Measurements from ENCODE around the gene CDH23. TPM values are rescaled to one million over a fixed set of nuclear protein-coding genes. Genes with fewer than 3 reads are reported as not detected.

Gene CDH23
- total and polyA plus RNA-seq, 2 donors = 3.6 to 9.9 TPM

- no peaks in the 10 kb centered on the region for H3K36me3 ChIP-seq (ENCODE audit: insufficient read depth)
- no peaks in the 10 kb centered on the region for H3K4me1 ChIP-seq (ENCODE audit: insufficient read depth)
- under 1% methylated on average over 55 of the region's 55 CpGs for WGBS
- H3K4me3 ChIP-seq (ENCODE audit: low read depth, low read length) = peak within 1 kb of the TSS; percentile 78
- peak within 1 kb of the TSS; percentile 96 for H3K27ac ChIP-seq (ENCODE audit: low read depth)
- peak; percentile 59 for DNase-seq (ENCODE audit: extremely low spot score)
Measured at GRCh38 chr10:71773221-71773971, 376.7 kb downstream of the CDH23 start, which contains the start of gene VSIR. Gene VSIR, minus strand, starts transcription at chr10:71773520. Its CDS starts 81 bp downstream, at chr10:71773439.

- H3K4me1 ChIP-seq (ENCODE audit: insufficient read depth) = no peaks in the 10 kb centered on the region
- H3K36me3 ChIP-seq (ENCODE audit: insufficient read depth) = no peaks in the 10 kb centered on the region
- H3K27ac ChIP-seq (ENCODE audit: low read depth) = no peak overlapping the region
- no peak for DNase-seq (ENCODE audit: extremely low spot score)
- 82% methylated on average over 3 of the region's 3 CpGs for WGBS
- H3K4me3 ChIP-seq (ENCODE audit: low read depth, low read length) = no peak overlapping the region
Measured at GRCh38 chr10:71774916-71775702, 378.4 kb downstream of the CDH23 start.

- H3K4me1 ChIP-seq (ENCODE audit: insufficient read depth) = no peaks in the 10 kb centered on the region
- no peaks in the 10 kb centered on the region for H3K36me3 ChIP-seq (ENCODE audit: insufficient read depth)
- 70% methylated on average over 2 of the region's 2 CpGs for WGBS
- H3K27ac ChIP-seq (ENCODE audit: low read depth) = no peak overlapping the region
- no peak for DNase-seq (ENCODE audit: extremely low spot score)
- no peak overlapping the region for H3K4me3 ChIP-seq (ENCODE audit: low read depth, low read length)
Measured at GRCh38 chr10:71776481-71776925, 379.8 kb downstream of the CDH23 start.

- Histone ChIP-seq H3K4me3 (ENCODE audit: low read depth, low read length) (no peak overlapping the region), H3K36me3 (ENCODE audit: insufficient read depth) (no peaks in the 10 kb centered on the region), H3K4me1 (ENCODE audit: insufficient read depth) (no peaks in the 10 kb centered on the region), H3K27ac (ENCODE audit: low read depth) (no peak overlapping the region)
- WGBS = 96% methylated on average over 17 of the region's 17 CpGs
- DNase-seq (ENCODE audit: extremely low spot score) = no peak
Measured at GRCh38 chr10:71777213-71777985, 380.7 kb downstream of the CDH23 start.

GRCh38 chr10:71778071-71778825 lies 381.5 kb downstream of the CDH23 start:
- Histone ChIP-seq H3K4me3 (ENCODE audit: low read depth, low read length) (no peak overlapping the region), H3K36me3 (ENCODE audit: insufficient read depth) (no peaks in the 10 kb centered on the region), H3K27ac (ENCODE audit: low read depth) (no peak overlapping the region), H3K4me1 (ENCODE audit: insufficient read depth) (no peaks in the 10 kb centered on the region)
- DNase-seq (ENCODE audit: extremely low spot score) = no peak
- 96% methylated on average over 11 of the region's 11 CpGs for WGBS

- no peak for DNase-seq (ENCODE audit: extremely low spot score)
- H3K27ac ChIP-seq (ENCODE audit: low read depth) = no peak overlapping the region
- H3K4me3 ChIP-seq (ENCODE audit: low read depth, low read length) = no peak overlapping the region
- no peaks in the 10 kb centered on the region for H3K36me3 ChIP-seq (ENCODE audit: insufficient read depth)
- 92% methylated on average over 6 of the region's 6 CpGs for WGBS
- no peaks in the 10 kb centered on the region for H3K4me1 ChIP-seq (ENCODE audit: insufficient read depth)
Measured at GRCh38 chr10:71779641-71780040, 382.9 kb downstream of the CDH23 start.

GRCh38 chr10:71780156-71780555 lies 383.4 kb downstream of the CDH23 start:
- 93% methylated on average over 7 of the region's 7 CpGs for WGBS
- H3K36me3 ChIP-seq (ENCODE audit: insufficient read depth) = no peaks in the 10 kb centered on the region
- H3K4me1 ChIP-seq (ENCODE audit: insufficient read depth) = no peaks in the 10 kb centered on the region
- H3K27ac ChIP-seq (ENCODE audit: low read depth) = no peak overlapping the region
- H3K4me3 ChIP-seq (ENCODE audit: low read depth, low read length) = no peak overlapping the region
- no peak for DNase-seq (ENCODE audit: extremely low spot score)

- H3K27ac ChIP-seq (ENCODE audit: low read depth) = no peak overlapping the region
- H3K4me3 ChIP-seq (ENCODE audit: low read depth, low read length) = no peak overlapping the region
- no peaks in the 10 kb centered on the region for H3K36me3 ChIP-seq (ENCODE audit: insufficient read depth)
- DNase-seq (ENCODE audit: extremely low spot score) = no peak
- 89% methylated on average over 9 of the region's 9 CpGs for WGBS
- H3K4me1 ChIP-seq (ENCODE audit: insufficient read depth) = no peaks in the 10 kb centered on the region
Measured at GRCh38 chr10:71780719-71781118, 384.0 kb downstream of the CDH23 start.

- DNase-seq (ENCODE audit: extremely low spot score) = no peak
- H3K4me1 ChIP-seq (ENCODE audit: insufficient read depth) = no peaks in the 10 kb centered on the region
- 81% methylated on average over 6 of the region's 6 CpGs for WGBS
- no peaks in the 10 kb centered on the region for H3K36me3 ChIP-seq (ENCODE audit: insufficient read depth)
- H3K4me3 ChIP-seq (ENCODE audit: low read depth, low read length) = no peak overlapping the region
- no peak overlapping the region for H3K27ac ChIP-seq (ENCODE audit: low read depth)
Measured at GRCh38 chr10:71782221-71782916, 385.6 kb downstream of the CDH23 start.

- H3K27ac ChIP-seq (ENCODE audit: low read depth) = no peak overlapping the region
- 40% methylated on average over 7 of the region's 7 CpGs for WGBS
- H3K4me3 ChIP-seq (ENCODE audit: low read depth, low read length) = no peak overlapping the region
- no peaks in the 10 kb centered on the region for H3K4me1 ChIP-seq (ENCODE audit: insufficient read depth)
- no peak for DNase-seq (ENCODE audit: extremely low spot score)
- H3K36me3 ChIP-seq (ENCODE audit: insufficient read depth) = no peaks in the 10 kb centered on the region
Measured at GRCh38 chr10:71782917-71783490, 386.3 kb downstream of the CDH23 start.

- no peak overlapping the region for H3K4me3 ChIP-seq (ENCODE audit: low read depth, low read length)
- H3K36me3 ChIP-seq (ENCODE audit: insufficient read depth) = no peaks in the 10 kb centered on the region
- H3K27ac ChIP-seq (ENCODE audit: low read depth) = no peak overlapping the region
- 89% methylated on average over 17 of the region's 17 CpGs for WGBS
- no peaks in the 10 kb centered on the region for H3K4me1 ChIP-seq (ENCODE audit: insufficient read depth)
- DNase-seq (ENCODE audit: extremely low spot score) = no peak
Measured at GRCh38 chr10:71783917-71784678, 387.4 kb downstream of the CDH23 start.

Measured in urinary bladder (tissue), 4 donors.